ENCODE data around the gene FKBP4.
"Not testable (repeated sequence)": the region's sequence is repeated elsewhere in the genome, so short reads cannot be mapped to it uniquely, and the experiment has no call there.

Gene FKBP4

GRCh38 chr12:2794736-2795289 is at the start of gene FKBP4:
Gene FKBP4 (plus strand): TSS chr12:2794970. CDS start chr12:2795140, 170 bp downstream.
- DNase-seq, result peak; percentile 89 to 92

GRCh38 chr12:2745655-2746054 is 49.1 kb upstream of the FKBP4 start:
- DNase-seq, result no peak

GRCh38 chr12:2749580-2749979 is 45.2 kb upstream of the FKBP4 start:
- DNase-seq, result no peak

- DNase-seq, result no peak
These were observed 44.6 kb upstream of the FKBP4 start for GRCh38 chr12:2750185-2750584.

GRCh38 chr12:2751230-2751629 is 43.5 kb upstream of the FKBP4 start:
- DNase-seq, result no peak

- DNase-seq, result no peak
These were observed 43.1 kb upstream of the FKBP4 start for GRCh38 chr12:2751686-2752085.

GRCh38 chr12:2752676-2753371 is 41.9 kb upstream of the FKBP4 start:
- DNase-seq, result peak; percentile 47 to 76

GRCh38 chr12:2753536-2753935 is 41.2 kb upstream of the FKBP4 start:
- DNase-seq, result no peak

- DNase-seq, result no peak
These were observed 40.6 kb upstream of the FKBP4 start for GRCh38 chr12:2754208-2754607.

- DNase-seq, result no peak
These were observed 38.0 kb upstream of the FKBP4 start for GRCh38 chr12:2756756-2757155.

- no peak for DNase-seq
These were observed 35.0 kb upstream of the FKBP4 start for GRCh38 chr12:2759733-2760132.

GRCh38 chr12:2764398-2764797 is 30.4 kb upstream of the FKBP4 start:
- DNase-seq, result no peak

GRCh38 chr12:2765052-2765451 is 29.7 kb upstream of the FKBP4 start:
- DNase-seq, result no peak

- no peak for DNase-seq
These were observed 29.2 kb upstream of the FKBP4 start for GRCh38 chr12:2765608-2766007.

- no peak for DNase-seq
These were observed 26.4 kb upstream of the FKBP4 start for GRCh38 chr12:2768224-2768961.

- no peak for DNase-seq
These were observed 24.8 kb upstream of the FKBP4 start for GRCh38 chr12:2769866-2770533.

- DNase-seq, result not testable (repeated sequence)
These were observed 24.2 kb upstream of the FKBP4 start for GRCh38 chr12:2770544-2770943.

GRCh38 chr12:2772370-2772769 is 22.4 kb upstream of the FKBP4 start:
- DNase-seq, result no peak

GRCh38 chr12:2773199-2773875 is 21.4 kb upstream of the FKBP4 start:
- DNase-seq, result no peak

- no peak for DNase-seq
These were observed 19.3 kb upstream of the FKBP4 start for GRCh38 chr12:2775431-2775830.

GRCh38 chr12:2776129-2776806 is 18.5 kb upstream of the FKBP4 start:
- no peak for DNase-seq

- DNase-seq, result no peak
These were observed 15.5 kb upstream of the FKBP4 start for GRCh38 chr12:2779281-2779680.

Measured in CD4-positive, alpha-beta T cell treated with Interferon alpha-2 for 1 hour (primary cell).